ENCODE results near the gene GADD45GIP1.
"Not testable (repeated sequence)": the region's sequence is repeated elsewhere in the genome, so short reads cannot be mapped to it uniquely, and the experiment has no call there.

The GADD45GIP1 gene

DNA sequence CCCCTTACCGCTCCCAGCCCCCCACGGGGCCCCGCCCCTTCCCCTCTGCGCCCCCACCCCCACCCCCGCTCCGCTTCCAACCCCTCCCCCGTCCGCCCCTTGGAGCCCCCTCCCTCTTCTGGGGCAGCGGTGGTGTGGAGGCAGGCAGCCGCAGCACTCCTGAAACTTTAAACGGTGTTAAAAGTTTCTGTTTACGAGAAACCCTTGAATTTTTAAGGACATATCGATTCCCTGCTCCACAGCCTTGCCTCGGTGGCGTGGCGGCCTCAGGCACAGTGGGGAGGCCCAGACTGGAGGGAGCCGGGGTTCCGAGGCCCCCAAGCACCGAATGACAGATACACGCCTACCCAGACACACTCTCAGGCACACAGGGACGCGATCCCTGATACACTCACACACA lies 33.4 kb upstream of the GADD45GIP1 start:
- peak; percentile 1 for DNase-seq (ENCODE audit: low read depth, low spot score)

DNA sequence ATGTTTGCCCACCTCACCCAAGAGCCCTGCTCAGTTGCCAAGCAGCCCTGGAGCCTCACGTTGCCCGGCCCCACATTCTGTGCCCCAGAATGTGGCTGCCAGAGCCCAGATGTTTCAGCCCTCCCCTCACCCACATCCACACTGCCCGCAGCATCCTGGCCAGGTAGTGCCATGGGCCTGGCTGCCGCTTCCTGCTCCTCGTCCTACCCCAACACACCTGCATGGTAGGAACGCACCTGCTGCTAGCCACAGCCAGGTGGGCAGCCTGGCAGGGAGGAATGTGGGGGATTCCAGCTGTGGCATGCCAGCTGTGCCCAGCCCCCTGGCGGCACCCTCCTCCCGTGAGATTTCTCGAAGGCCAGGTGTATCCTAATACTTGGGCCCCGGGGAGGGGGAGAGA lies 30.8 kb upstream of the GADD45GIP1 start:
- DNase-seq (ENCODE audit: low read depth, low spot score): no peak

DNA sequence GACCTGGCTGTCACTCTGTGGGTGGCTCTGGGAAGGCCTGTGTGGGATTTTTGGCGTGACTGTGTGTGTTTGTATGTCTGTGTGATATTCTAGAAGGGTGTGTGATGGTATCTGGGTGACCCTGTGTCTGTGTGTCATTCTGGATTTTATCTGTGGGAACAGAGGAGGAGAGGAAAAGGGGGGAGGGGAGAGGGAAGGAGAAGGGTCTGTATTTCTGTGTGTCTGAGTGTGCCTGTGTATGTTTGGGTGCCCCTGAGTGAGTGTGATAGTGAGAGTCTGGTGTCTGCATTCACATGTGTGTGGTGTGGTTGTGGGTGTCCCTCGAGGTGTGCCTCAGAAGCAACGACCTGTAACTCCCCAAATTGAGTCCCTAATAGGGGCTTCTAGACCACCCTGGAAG lies 30.2 kb upstream of the GADD45GIP1 start:
- peak; percentile 0 for DNase-seq (ENCODE audit: low read depth, low spot score)

DNA sequence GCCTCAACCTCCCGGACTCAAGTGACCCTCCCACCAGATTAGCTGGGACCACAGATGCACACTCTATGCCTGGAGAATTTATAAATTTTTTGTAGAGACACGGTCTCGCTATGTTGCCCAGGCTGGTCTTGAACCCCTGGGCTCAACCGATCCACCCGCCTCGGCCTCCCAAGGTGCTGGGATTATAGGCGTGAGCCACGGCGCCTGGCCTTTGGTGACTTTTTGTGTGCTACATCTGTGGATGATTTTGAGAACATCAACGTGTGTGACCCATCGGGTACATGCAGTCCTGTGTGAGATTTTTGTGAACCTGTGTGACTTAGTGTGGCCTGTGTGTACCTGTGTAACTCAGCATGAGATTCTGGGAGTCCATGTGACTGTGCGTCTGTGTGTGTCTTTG lies 29.7 kb upstream of the GADD45GIP1 start:
- DNase-seq (ENCODE audit: low read depth, low spot score): no peak

DNA sequence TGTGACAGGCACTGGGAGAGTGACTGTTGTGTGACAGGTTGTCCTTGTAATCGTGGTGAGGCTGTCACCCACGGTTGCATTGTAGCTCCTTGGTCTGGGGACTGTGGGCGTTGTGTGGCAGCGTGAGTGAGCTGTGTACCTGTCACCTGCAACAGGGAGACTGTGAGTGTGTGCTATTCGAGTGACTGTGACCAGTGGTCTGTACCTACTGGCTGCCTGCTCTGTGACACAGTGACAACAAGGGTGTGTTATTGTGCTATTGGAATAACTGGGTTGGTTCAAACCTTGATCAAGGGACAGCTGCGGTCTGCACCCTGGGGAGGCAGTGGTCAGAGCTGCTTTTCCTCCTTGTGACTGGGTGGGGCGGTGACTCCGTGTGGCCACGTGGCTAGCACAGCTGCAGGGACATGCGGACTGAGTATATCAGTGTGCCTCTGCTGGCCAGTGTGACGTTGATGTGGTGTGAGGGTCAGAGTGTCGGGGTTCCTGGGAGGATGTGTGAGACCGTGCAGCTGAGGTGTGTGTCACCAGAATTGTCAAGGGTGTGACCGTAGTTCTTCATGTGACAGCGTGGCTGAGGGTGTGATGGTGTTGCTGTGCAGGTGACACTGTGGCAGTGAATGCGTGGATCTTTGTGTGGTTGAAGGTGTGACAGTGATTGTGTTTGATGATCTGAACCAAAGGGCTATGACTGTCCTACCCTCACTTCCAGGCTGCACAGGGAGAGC lies 28.2 kb upstream of the GADD45GIP1 start:
- DNase-seq (ENCODE audit: low read depth, low spot score): peak; percentile 63

DNA sequence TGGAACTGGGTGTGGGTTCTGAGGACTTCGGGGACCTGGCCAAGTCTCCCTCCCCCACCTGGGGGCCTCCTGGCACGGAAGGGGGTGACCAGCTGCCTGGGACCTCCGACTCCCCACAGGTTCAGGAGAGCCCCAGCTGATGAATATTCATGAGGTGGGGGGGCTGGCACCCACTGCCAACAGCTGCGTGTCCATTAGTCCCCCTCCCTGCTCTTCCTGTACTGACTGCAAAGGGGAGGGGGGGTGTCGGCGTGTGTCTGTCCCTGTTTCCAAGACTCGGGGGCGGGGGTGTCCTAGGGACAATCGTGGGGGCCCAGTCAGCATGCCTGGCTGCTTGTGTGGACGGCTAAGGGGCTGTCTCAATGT lies 27.6 kb upstream of the GADD45GIP1 start:
- no peak for DNase-seq (ENCODE audit: low read depth, low spot score)

DNA sequence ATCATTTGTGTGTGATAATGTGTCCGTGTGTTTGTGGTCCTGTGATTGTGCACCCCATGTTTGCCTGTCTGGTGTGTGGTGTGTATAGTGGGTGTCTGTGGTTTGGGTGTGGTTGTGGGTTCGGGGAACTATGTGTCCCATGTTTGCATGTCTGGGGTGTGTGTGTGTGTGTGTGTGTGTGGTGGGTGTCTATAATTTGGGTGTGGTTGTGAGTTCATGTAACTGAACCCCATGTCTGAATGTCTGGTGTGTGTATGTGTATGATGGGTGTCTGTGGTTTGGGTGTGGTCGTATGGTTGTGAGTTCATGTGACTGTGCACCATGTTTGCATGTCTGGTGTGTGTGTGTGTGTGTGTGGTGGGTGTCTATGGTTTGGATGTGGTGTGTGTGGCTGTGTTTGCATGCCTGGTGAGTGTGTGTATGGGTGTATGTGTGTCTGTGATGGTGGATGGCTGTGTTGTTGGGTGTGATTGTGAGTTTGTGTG lies 27.2 kb upstream of the GADD45GIP1 start:
- DNase-seq (ENCODE audit: low read depth, low spot score): no peak

DNA sequence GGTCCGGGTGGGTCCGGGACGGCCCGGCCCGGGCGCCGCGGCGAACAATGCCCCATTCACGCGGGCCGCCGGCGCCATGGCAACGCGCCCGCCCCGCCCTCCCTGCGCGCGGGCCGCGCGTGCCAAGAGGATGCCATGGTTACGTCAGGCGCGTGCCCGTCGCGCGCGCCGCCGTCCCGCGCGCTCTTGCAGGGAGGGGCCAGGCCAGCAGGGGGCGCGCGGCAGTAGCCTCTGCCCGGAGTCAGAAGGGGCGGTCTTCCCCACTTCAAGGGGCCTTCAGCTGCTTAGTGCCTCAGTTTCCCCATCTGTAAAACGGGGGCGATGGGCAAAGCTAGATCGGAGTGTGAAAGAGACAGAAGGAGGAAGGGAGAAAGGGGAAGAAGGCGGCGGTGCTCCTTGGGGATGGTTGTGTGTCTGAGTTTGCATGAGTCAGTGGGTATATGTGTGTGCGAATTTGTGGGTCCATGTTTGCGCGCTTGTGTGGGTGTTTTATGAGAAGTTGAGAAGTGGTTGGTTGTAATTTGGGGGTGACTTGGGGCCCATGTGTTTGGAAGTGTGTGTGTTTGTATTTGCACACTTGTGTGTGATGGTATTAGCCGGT lies 26.6 kb upstream of the GADD45GIP1 start:
- peak; percentile 96 for DNase-seq (ENCODE audit: low read depth, low spot score)

DNA sequence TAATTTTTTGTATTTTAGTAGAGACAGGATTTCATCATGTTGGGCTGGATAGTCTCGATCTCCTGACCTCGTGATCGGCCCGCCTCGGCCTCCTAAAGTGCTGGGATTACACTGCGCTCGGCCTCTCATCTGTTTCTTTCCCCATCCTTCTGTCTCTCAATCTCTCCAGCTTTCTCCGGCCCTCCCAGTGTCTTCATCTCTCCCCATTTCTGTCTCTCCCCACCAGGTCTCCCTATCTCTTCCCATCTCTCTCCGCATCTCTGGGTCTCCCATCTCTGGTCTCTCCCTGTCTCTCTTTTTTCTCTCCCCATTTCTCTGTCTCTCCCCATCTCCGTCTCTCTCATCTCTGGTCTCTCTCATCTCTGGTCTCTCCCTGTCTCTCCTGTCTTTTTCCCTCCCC lies 26.1 kb upstream of the GADD45GIP1 start:
- no peak for DNase-seq (ENCODE audit: low read depth, low spot score)

DNA sequence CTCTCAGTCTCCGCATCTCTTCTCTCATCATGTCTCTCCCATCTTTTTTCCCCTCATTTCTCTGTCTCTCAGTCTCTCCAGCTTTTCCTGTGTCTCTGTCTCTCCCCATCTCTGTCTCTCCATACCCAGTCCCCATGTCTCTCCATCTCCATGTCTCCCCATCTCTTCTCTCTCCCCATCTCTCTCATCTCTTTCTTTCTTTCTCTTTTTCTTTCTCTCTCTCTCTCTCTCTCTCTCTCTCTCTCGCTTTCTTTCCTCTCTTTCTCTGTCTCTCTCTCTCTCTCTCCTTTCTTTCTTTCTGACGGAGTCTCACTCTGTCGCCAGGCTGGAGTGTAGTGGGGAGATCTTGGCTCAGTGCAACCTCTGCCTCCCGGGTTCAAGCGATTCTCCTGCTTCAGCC lies 25.6 kb upstream of the GADD45GIP1 start:
- no peak for DNase-seq (ENCODE audit: low read depth, low spot score)

DNA sequence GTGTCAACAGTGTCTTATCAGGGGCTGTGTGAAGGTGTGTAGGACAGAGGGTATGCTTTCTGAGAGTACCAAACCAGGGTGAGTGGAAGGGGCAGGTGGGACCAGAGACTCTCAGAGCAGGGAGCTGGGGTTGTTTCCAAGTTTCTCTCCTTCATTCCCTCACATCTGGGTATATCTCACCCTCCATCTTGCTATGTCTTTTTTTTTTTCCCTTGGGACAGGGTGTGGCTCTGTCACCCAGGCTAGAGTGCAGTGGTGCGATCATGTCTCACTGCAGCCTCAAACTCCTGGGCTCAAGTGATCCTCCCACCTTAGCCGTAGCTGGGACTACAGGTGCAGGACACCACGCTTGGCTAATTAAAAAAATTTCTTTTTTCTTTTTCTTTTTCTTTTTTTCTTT lies 23.0 kb upstream of the GADD45GIP1 start:
- DNase-seq (ENCODE audit: low read depth, low spot score): no peak

DNA sequence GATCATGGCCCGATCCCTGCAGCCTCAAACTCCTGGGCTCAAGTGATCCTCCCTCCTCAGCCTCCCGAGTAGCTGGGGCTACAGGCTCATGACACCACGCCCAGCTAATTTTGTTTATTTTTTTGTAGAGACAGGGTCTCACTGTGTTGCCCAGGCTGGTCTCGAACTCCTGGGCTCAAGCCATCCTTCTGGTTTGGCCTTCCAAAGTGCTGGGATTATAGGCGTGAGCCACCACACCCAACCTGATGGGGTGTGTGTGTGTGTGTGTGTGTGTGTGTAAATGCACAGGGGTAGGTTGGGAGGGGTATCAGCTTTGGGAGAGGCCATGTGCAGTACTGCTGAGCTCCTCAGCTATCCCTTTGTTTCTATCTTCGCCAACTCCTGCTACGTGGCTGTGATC lies 19.1 kb upstream of the GADD45GIP1 start:
- not testable (repeated sequence) for DNase-seq (ENCODE audit: low read depth, low spot score)

DNA sequence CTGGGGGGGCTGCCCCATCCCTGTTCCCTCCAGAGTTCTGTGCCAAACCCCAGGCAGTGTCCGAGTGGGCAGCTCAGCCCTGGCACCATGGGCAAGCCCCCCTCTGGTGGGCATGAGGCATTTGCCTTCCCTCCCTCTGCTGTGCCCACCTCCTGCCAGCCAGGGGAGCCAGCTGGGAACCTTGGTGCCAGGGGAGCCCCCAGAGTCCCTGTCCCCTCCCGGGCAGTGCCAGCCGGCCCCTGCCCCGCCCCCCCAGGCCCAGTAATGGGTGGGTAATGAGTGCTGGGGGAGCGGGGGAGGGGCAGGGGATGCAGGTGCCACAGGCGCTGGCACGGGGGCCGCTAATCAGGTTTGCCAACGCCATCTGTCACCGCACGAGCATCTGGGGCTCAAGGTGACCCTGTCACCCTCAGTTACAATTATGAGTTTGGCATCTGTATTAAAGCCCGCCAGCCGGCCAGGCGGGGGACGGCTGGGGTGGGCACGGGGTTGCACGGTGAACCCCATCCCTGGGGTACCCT lies 18.3 kb upstream of the GADD45GIP1 start:
- no peak for DNase-seq (ENCODE audit: low read depth, low spot score)

DNA sequence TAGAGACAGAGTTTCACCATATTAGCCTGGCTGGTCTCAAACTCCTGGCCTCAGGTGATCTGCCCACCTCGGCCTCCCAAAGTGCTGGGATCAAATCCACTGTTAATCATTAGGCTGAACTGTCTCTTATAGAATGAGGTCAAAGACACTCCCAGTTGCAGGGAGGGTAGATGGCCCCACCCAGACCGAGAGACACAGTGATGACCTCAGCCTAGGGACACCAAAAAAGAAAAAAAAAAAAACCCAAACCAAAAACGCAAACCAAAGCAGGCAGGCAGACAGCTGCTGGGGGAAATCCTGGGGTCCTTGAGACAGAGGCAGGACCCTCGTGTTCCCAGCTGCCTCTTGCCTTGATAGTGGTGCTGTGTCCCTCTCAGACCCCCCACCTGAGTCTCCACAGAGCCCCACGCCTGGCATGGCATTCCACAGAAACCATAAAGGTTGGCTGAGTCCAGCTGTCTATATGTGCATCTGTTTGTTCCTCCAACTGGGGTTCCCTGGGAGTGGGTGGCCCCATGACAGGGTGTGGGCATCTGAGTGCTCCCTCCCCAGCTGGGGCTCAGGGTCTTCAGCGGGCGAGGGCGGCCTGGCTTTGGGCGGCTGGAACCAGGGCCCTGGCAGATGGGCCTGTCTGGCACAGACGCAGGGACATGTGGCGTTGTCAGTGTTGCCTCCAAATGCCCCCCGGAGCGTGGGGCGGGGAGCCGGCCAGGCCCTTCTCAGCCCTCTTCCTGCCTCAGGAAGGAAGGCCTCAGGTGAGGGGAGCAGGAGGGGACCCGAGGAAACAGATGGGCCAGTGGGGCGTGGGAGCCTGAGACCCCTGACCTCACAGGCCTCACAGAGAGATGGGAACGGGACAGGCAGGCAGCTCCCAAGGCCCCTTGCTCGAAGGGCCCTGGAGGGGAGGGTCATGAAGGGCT lies 17.5 kb upstream of the GADD45GIP1 start:
- no peak for DNase-seq (ENCODE audit: low read depth, low spot score)

DNA sequence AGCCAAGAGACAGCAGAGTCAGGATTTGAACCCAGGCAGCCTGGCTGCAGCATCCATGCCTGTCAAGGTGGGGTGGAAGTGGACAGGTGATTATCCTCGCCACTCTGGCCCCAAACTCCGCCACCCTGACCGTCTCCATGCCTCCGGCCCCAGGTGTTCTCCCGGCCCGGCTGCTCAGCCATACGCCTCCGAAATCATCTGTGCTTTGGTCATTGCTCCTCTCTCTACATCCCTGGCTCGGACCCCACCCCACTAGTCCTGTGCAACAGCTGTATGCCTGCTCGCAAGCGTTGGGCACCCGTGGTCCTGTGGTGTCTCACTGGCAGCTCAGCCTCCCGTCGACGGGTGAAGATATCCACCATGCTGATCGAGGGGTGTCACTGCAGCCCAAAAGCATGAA lies 16.2 kb upstream of the GADD45GIP1 start:
- DNase-seq (ENCODE audit: low read depth, low spot score): no peak

DNA sequence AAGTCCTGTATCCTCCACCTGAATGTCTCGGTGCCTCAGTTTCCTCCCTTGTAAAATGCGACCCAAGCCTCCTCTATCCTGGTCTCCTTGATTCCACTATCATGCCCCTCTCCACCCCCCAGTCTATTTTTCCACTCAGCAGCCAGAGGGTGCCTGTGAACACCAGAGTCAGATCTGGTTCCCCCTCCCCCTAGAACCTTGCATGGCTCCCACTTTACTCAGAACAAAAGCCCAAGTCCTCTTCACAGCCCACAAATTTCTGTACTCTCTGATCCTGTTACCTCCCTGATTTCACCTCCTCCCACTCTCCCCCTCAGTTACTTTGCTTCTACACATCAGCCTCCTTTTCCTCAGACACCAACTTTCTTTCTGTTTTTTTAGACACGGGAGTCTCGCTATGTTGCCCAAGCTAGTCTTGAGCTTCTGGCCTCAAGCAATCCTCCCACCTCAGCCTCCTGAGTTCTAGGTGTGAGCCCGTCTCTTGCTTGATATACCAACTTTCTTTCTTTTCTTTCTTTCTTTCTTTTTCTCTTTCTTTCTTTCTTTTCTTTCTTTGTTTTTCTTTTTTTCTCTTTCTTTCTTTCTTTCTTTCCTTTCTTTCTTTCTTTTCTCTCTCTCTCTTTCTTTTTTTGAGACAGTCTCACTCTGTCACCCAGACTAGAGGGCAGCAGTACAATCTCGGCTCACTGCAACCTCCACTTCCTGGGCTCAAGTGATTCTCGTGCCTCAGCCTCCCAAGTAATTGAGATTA lies 13.2 kb upstream of the GADD45GIP1 start:
- no peak for DNase-seq (ENCODE audit: low read depth, low spot score)

DNA sequence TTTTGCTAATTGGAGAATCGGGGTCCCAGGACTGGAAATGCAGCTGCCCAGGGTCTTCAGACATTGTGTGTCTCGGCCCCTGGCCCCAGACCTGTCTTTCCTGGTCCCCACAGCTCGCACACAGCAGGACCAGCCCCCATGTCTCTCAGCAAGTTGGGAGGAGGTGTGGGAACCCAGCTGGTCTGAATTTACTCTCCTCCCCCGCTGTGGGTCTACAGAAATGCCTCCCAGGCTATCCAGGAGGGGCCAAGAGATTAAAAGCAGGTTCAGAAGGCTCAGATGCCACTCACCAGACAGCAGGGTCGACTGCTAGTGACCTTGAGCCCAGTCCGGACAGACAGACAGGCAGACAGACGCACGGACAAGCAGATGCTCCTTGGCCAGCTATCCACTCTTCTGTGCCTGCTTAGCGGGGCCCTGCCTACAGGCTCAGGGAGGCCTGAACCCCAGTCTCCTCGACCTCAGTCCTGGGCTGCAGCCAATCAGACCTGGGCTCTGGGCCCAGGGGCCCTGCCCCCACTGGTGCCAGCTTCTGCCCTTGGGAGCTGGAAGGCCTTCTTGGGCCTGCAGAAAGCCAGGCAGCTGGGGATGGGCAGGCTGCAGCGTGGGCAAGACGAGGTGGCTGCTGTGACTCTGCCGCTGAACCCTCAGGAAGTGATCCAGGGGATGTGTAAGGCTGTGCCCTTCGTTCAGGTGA lies 12.4 kb upstream of the GADD45GIP1 start, which contains the start of gene DAND5:
TSS of gene DAND5 (plus strand) at position 285 of the 697 bp plus-strand sequence. CDS start at position 370, 85 bp downstream.
- DNase-seq (ENCODE audit: low read depth, low spot score): peak; percentile 29

DNA sequence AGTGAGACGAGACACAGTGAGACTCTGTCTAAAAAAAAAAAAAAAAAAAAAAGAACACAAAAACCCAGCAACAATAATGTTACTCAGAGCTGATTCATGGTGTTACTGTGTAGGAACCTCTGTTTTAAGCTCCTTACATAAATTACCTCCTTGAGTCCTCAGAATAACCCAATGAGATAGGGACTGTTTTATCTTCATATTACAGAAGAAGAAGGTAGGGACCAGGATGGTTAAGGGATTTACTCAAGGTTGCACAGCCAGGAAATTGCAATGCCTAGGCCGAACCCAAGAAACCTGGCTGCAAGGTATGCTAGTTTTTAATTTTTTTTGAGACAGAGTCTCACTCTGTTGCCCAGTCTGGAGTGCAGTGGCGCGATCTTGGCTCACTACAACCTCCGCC lies 10.9 kb upstream of the GADD45GIP1 start:
- no peak for DNase-seq (ENCODE audit: low read depth, low spot score)

DNA sequence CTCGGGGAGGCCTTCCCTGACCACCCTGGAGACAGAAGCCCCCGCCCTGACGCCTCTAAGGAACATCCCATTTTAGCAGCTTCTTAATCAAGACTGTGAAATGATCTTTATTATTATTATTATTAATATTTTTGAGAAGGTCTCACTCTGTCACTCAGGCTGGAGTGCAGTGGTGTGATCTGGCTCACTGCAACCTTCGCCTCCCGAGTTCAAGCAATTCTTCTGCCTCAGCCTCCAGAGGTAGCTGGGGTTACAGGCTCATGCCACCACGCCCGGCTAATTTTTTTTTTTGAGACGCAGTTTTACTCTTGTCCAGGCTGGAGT lies 8.8 kb upstream of the GADD45GIP1 start:
- DNase-seq (ENCODE audit: low read depth, low spot score): no peak

DNA sequence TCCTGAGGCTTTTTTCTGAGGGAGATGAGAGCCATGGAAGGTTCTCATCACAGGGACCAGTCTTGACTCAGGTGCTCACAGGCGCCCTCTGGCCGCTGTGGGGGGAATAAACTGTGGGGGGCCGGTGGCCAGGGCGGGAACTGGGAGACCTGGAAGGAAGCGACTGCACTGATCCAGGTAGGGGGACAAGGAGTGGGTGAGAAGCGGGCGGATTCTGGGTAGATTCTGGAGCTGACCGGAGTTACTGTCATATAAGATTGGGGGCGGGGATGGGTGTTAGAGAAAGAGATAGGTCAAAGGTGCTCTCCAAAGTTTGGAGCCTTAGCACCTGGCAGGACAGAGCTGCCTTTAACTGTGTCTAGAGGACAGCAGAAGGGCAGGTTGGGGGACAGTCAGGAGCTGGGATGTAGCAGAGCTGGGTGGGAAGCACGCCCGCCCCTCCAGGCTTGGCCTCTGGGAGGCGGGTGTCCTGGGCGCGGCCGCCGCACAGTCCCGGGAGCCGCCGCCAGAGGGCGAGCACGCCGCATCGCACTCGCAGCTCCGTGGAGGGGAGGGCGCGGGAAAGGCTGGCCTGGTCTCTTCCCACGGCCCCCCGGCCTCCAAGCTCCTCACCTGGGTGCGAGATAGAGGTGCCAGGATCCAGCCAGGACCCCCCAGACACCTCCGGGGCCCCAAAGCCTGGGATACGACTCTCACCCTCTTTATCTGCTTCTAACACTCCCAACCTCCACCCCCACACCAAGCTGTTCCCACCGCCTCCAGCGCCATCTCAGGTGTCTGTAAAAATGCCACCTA lies 8.2 kb upstream of the GADD45GIP1 start:
- DNase-seq (ENCODE audit: low read depth, low spot score): peak; percentile 90

Measured in astrocyte of the hippocampus (primary cell).